ENCODE data around the gene LIPE.
"Not testable (repeated sequence)": the region's sequence is repeated elsewhere in the genome, so short reads cannot be mapped to it uniquely, and the experiment has no call there.

Gene LIPE

GRCh38 chr19:42427313-42427712 is at the start of gene LIPE:
Gene LIPE, minus strand, starts transcription at chr19:42427388. Its CDS starts 239 bp downstream, at chr19:42427149.
- no peak within 1 kb of the TSS for H3K4me3 ChIP-seq (ENCODE audit: low read depth, low read length)
- no peak for DNase-seq (ENCODE audit: low read depth)

GRCh38 chr19:42475366-42475765 is 48.2 kb upstream of the LIPE start:
- no peak overlapping the region for H3K4me3 ChIP-seq (ENCODE audit: low read depth, low read length)
- no peak for DNase-seq (ENCODE audit: low read depth)

- no peak overlapping the region for H3K4me3 ChIP-seq (ENCODE audit: low read depth, low read length)
- no peak for DNase-seq (ENCODE audit: low read depth)
Measured at GRCh38 chr19:42474743-42475142, 47.6 kb upstream of the LIPE start.

GRCh38 chr19:42473686-42474085 is 46.5 kb upstream of the LIPE start:
- H3K4me3 ChIP-seq (ENCODE audit: low read depth, low read length) = no peak overlapping the region
- no peak for DNase-seq (ENCODE audit: low read depth)

- H3K4me3 ChIP-seq (ENCODE audit: low read depth, low read length) = no peak overlapping the region
- DNase-seq (ENCODE audit: low read depth) = no peak
Measured at GRCh38 chr19:42472402-42473147, 45.4 kb upstream of the LIPE start.

- no peak overlapping the region for H3K4me3 ChIP-seq (ENCODE audit: low read depth, low read length)
- no peak for DNase-seq (ENCODE audit: low read depth)
Measured at GRCh38 chr19:42471554-42472249, 44.5 kb upstream of the LIPE start.

GRCh38 chr19:42469311-42470235 is 42.4 kb upstream of the LIPE start:
- DNase-seq (ENCODE audit: low read depth) = no peak
- H3K4me3 ChIP-seq (ENCODE audit: low read depth, low read length) = no peak overlapping the region

GRCh38 chr19:42468273-42468796 is 41.1 kb upstream of the LIPE start:
- peak; percentile 80 for DNase-seq (ENCODE audit: low read depth)
- H3K4me3 ChIP-seq (ENCODE audit: low read depth, low read length) = no peak overlapping the region

- no peak overlapping the region for H3K4me3 ChIP-seq (ENCODE audit: low read depth, low read length)
- peak; percentile 19 for DNase-seq (ENCODE audit: low read depth)
Measured at GRCh38 chr19:42467183-42467760, 40.1 kb upstream of the LIPE start.

GRCh38 chr19:42466521-42467182 is 39.5 kb upstream of the LIPE start:
- no peak for DNase-seq (ENCODE audit: low read depth)
- H3K4me3 ChIP-seq (ENCODE audit: low read depth, low read length) = no peak overlapping the region

- H3K4me3 ChIP-seq (ENCODE audit: low read depth, low read length) = no peak overlapping the region
- no peak for DNase-seq (ENCODE audit: low read depth)
Measured at GRCh38 chr19:42465827-42466280, 38.7 kb upstream of the LIPE start.

GRCh38 chr19:42461700-42462324 is 34.6 kb upstream of the LIPE start:
- no peak for DNase-seq (ENCODE audit: low read depth)

GRCh38 chr19:42461231-42461630 is 34.0 kb upstream of the LIPE start:
- not testable (repeated sequence) for DNase-seq (ENCODE audit: low read depth); H3K4me3 ChIP-seq (ENCODE audit: low read depth, low read length)

More at GRCh38 chr19:42461700-42462324, 34.6 kb upstream of the LIPE start:
- no peak overlapping the region for H3K4me3 ChIP-seq (ENCODE audit: low read depth, low read length)

GRCh38 chr19:42459926-42460325 is 32.7 kb upstream of the LIPE start:
- DNase-seq (ENCODE audit: low read depth) = no peak
- no peak overlapping the region for H3K4me3 ChIP-seq (ENCODE audit: low read depth, low read length)

GRCh38 chr19:42455621-42456081 is 28.5 kb upstream of the LIPE start:
- no peak for DNase-seq (ENCODE audit: low read depth)
- no peak overlapping the region for H3K4me3 ChIP-seq (ENCODE audit: low read depth, low read length)

GRCh38 chr19:42455086-42455485 is 27.9 kb upstream of the LIPE start:
- no peak overlapping the region for H3K4me3 ChIP-seq (ENCODE audit: low read depth, low read length)
- no peak for DNase-seq (ENCODE audit: low read depth)

GRCh38 chr19:42452590-42452989 is 25.4 kb upstream of the LIPE start:
- H3K4me3 ChIP-seq (ENCODE audit: low read depth, low read length) = no peak overlapping the region
- no peak for DNase-seq (ENCODE audit: low read depth)

GRCh38 chr19:42450314-42450934 is 23.2 kb upstream of the LIPE start:
- no peak overlapping the region for H3K4me3 ChIP-seq (ENCODE audit: low read depth, low read length)
- no peak for DNase-seq (ENCODE audit: low read depth)
